Memory B cell (primary cell): Measurements from ENCODE around the gene TMEM259.

Experiments used
- ATAC-seq: fragments of 150-1000 bp; cut with Tn5 transposase; 2 replicates; pipeline ENCODE4 v1.10.0; 2021; ENCODE audit warnings: low read depth, mild to moderate bottlenecking, moderate library complexity
- DNase-seq, 2 donors: peaks; one replicate each; pipeline ENCODE4 v3.0.0; 2022; ENCODE audit warnings: low spot score in 2 of 2
- H3K27ac Mint-ChIP-seq: one replicate; pipeline ENCODE4 v1.8.0; 2022; ENCODE audit warnings: mild to moderate bottlenecking, moderate library complexity, mixed read lengths
- H3K27me3 Mint-ChIP-seq: one replicate; pipeline ENCODE4 v1.8.0; 2022; ENCODE audit warnings: mixed read lengths
- H3K36me3 Mint-ChIP-seq: one replicate; pipeline ENCODE4 v1.8.0; 2022; ENCODE audit warnings: mild to moderate bottlenecking, mixed read lengths
- H3K4me1 Mint-ChIP-seq: one replicate; pipeline ENCODE4 v1.8.0; 2022; ENCODE audit warnings: mixed read lengths
- H3K4me3 Mint-ChIP-seq: one replicate; pipeline ENCODE4 v1.8.0; 2022; ENCODE audit warnings: mild to moderate bottlenecking, moderate library complexity, mixed read lengths
- H3K9me3 Mint-ChIP-seq: one replicate; pipeline ENCODE4 v1.8.0; 2022; ENCODE audit warnings: mixed read lengths

The TMEM259 gene

DNA sequence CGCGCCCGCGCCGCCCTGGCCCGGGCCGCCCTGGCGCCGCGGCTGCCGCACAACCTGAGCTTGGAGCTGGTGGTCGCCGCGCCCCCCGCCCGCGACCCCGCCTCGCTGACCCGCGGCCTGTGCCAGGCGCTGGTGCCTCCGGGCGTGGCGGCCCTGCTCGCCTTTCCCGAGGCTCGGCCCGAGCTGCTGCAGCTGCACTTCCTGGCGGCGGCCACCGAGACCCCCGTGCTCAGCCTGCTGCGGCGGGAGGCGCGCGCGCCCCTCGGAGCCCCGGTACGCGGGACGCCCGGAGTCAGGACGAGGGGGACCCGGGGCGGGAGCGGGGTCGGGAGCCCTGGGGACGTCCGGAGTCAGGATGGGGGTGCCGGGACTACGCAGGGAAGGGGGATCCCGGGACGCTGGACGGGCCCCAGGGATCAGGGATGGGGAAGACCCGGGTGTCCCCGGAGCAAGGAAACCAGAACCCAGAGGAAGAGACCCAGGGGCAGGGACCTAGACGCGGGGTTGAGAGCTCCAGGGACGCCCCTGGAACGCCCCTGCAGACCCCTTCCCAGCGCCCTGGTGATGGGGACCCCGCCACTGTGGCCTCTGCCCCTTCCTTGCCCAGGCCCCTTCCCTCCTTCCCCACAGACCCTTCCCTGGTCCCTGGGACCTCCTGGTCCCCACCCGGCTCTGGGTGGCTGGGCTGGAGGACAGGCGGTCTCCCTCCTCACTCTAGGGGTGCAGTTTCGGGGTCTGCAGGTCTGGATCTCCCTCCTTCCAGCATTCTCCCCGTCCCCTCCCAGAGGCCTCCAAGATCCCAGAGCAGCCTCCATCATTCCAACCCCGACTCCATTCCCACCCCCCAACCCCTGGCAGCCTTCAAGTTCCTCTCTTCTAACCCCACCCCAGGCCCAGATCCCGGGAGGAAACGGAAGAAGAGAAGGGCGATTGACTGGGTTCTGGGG, 20.1 kb downstream of the TMEM259 start:
- Mint-ChIP-seq H3K9me3 (no peaks in the 10 kb centered on the region), H3K36me3 (no peaks in the 10 kb centered on the region), H3K27ac (peak overlapping the region; percentile 13), H3K4me3 (peak overlapping the region; percentile 71), H3K4me1 (peaks cover 16% of the 10 kb centered on the region), H3K27me3 (peaks cover 22% of the 10 kb centered on the region)
- DNase-seq (peak in 1 of 2 donors; percentile 54), ATAC-seq (no peak)

DNA sequence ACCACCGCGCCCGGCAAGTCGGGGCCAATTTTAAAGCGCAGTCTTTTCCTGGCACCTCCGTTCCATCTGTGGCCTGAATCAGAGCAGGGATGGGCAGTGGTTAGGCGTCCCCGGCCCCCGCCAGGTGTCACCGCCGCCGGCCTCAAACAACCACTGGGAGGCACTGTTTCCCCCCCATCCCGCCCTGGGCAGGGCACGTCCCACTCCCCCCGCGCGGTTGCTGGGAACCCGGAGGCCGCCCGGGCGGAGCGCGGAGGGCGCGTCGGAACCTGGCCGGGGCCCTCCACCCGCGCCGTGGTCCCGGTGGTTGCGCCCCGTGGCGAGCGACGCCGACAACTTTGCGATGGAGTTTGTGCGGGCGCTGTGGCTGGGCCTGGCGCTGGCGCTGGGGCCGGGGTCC, 20.8 kb downstream of the TMEM259 start, which contains the start of gene GRIN3B:
Gene GRIN3B, plus strand, starts transcription at position 325 of the 400 bp plus-strand sequence. Its CDS starts 19 bp downstream, at position 344.
- no peaks in the 10 kb centered on the region for H3K36me3 Mint-ChIP-seq
- peaks cover 16% of the 10 kb centered on the region for H3K4me1 Mint-ChIP-seq
- H3K4me3 Mint-ChIP-seq, result peak within 1 kb of the TSS; percentile 71
- H3K27me3 Mint-ChIP-seq, result peaks cover 22% of the 10 kb centered on the region
- peak; percentile 54 for ATAC-seq
- peak in 1 of 2 donors; percentile 49 for DNase-seq
- peak within 1 kb of the TSS; percentile 13 for H3K27ac Mint-ChIP-seq
- H3K9me3 Mint-ChIP-seq, result no peaks in the 10 kb centered on the region

DNA sequence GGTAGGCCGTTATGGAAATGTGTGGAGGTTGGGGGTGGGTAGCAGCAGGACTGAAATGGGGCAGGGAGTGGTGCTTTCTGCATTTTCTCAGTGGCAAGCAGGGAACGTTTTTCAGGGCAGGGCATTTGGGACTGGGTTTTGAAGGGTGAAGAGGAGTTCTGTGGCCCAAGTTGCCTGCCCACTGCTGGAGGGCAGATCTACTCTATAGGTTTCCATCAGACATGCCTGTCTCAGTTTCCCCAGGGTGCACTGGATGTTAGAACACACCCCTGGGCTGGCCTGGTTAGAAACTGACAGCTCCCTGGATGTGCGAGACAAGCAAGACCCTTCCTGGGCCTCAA, 21.6 kb downstream of the TMEM259 start:
- Mint-ChIP-seq H3K4me3 (peak overlapping the region; percentile 67), H3K27ac (no peak overlapping the region), H3K4me1 (peaks cover 16% of the 10 kb centered on the region), H3K36me3 (no peaks in the 10 kb centered on the region), H3K27me3 (peaks cover 22% of the 10 kb centered on the region), H3K9me3 (no peaks in the 10 kb centered on the region)
- DNase-seq, result no peak
- no peak for ATAC-seq

DNA sequence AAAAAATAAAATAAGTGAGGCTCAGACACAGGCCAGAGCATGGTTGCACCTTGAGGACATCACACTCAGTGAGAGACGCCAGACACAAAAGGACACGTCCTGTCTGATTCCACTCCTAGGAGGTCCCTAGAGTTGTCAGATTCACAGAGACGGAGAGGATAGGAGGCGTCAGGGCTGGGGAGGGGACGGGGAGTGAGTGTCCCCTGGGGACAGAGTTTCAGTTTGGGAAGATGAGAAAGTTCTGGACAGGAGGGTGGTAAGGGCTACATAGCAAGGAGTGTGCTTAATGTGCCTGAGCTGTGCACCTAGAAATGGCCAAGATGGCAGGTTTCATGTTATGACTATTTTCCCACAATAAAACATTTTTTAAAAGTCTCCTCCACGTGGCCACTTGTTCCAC, 22.9 kb downstream of the TMEM259 start:
- Mint-ChIP-seq H3K4me3 (no peak overlapping the region), H3K36me3 (no peaks in the 10 kb centered on the region), H3K27ac (no peak overlapping the region), H3K4me1 (peaks cover 13% of the 10 kb centered on the region), H3K27me3 (peaks cover 19% of the 10 kb centered on the region), H3K9me3 (no peaks in the 10 kb centered on the region)
- ATAC-seq, result no peak
- DNase-seq, result no peak

DNA sequence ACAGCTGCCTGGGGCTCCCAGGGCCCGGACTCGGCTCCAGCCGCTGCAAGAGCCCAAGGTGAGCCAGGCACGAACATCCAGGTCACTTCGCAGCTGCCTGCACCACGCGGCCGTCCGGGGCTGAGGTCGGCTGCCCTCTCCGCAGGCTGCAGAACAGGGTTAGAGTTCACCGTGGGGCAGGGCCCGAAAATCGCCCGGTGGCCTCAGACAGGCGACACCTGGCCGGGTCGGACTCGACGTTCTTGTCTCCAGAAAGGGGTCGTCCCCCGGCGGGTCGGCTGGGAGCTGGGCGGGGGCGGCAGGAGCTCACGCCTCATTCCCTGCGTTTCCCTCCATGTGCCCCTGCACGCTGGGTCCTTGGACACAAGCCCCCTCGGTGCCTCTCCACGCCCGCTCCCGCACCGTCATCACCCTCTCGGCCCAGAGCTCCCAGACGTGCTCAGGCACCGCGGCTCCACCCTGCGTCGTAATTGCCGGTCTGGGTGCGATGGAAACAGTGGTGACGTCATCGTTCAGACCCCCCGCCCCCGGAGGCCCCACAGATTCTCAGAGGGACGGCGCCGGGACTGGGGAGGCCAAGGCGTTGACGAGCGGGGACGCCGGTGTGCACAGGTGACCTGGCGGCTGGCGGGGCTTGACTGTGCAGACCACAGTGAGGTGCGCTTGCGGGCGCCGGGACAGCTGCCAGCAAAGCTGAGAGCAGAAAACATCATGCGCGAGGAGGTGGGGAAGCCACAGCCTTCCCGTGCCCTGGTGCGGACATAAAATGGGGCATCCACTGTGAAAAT, 24.7 kb downstream of the TMEM259 start:
- no peak overlapping the region for H3K4me3 Mint-ChIP-seq
- peak; percentile 65 for ATAC-seq
- H3K27me3 Mint-ChIP-seq, result peaks cover 13% of the 10 kb centered on the region
- DNase-seq, result peak; percentile 46 to 63
- no peaks in the 10 kb centered on the region for H3K9me3 Mint-ChIP-seq
- H3K36me3 Mint-ChIP-seq, result no peaks in the 10 kb centered on the region
- H3K4me1 Mint-ChIP-seq, result peaks cover 9% of the 10 kb centered on the region
- H3K27ac Mint-ChIP-seq, result peak overlapping the region; percentile 32

DNA sequence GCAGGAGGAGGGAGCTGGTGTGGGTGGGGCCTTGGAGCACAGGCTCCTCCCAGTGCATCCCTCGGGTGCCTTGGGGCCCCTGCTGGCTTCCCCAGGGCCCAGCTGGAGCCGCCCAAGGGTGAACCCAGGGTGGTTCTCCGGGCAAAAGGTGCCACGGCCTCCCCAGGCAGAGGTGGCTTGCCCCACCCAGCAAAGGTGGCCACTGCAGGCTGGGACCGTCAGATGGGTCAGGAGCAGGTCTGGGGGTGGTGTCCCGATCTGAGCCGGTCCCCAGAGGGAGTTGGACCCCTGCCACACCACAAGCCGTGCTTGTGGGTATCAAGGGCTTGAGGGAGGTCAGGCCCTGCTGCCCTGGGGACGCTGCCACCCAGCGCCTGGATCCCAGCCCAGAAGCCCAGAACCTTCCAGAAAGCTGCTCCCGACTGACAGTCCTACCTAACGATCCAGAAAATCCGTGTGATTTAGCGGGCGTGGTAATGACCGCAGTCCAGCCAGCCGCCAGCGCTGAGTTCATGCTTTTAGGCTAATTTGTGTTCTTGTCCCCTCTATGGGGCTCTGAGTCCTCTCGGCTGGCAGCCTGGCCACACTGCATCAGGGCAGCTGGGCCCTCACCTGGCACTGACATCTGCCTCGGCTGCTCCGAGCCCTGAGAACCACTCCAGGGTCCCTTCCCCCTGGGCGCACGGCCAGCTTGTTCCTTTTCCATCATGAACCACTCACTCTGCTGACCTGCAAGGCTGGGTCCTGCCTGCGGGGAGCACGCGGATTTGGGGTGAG, 25.7 kb downstream of the TMEM259 start:
- Mint-ChIP-seq H3K36me3 (no peaks in the 10 kb centered on the region), H3K4me3 (no peak overlapping the region), H3K27me3 (peaks cover 10% of the 10 kb centered on the region), H3K4me1 (peaks cover 6% of the 10 kb centered on the region), H3K27ac (no peak overlapping the region), H3K9me3 (no peaks in the 10 kb centered on the region)
- ATAC-seq, result no peak
- DNase-seq, result no peak

DNA sequence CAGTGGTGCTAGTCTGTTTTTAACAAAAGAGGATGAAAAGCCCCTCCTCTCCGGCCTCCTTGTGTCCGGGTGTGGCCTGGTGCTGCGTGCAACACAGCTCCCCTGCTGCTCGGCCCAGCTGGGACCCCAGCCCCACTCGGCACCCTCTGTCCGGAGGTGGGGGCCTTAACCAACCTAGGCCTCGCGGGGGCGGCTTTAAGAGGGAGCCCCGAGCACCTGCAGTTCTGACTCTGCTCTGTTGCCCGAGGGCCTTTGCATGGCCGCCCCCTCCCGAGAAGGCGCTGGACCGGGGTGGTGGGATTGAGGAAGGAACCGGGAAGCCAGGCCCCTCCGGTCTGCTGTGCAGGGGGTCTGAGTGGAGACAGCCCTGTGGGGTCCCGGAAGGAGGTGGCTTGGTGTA, 26.4 kb downstream of the TMEM259 start:
- DNase-seq, result no peak
- Mint-ChIP-seq H3K36me3 (no peaks in the 10 kb centered on the region), H3K9me3 (no peaks in the 10 kb centered on the region), H3K27ac (no peak overlapping the region), H3K4me1 (peaks cover 6% of the 10 kb centered on the region), H3K4me3 (no peak overlapping the region), H3K27me3 (peaks cover 10% of the 10 kb centered on the region)
- no peak for ATAC-seq

DNA sequence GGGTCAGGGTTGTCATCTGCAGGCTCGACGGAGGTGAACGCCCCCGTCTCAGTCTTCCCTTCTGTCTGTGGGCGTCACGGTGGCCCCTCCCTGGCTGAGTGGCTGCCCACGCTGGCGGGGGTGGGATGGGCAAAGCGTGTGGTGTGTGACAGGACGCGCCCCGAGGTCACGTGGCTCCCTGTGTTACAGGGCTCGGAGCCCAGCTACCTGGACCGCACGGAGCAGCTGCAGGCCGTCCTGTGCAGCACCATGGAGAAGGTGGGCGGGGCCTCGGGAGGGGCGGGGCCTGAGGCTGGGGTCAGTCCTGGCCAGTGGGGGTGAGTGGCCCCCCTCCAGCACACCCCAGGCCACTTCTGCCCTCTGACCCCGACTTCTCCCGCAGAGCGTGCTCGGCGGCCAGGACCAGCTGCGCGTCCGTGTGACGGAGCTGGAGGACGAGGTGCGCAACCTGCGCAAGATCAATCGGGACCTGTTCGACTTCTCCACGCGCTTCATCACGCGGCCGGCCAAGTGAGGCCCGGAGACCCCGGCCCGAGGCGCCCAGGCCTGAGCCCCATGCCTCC, 27.0 kb downstream of the TMEM259 start:
- H3K27ac Mint-ChIP-seq, result no peak overlapping the region
- no peak for DNase-seq
- H3K27me3 Mint-ChIP-seq, result peaks cover 5% of the 10 kb centered on the region
- H3K4me3 Mint-ChIP-seq, result no peak overlapping the region
- no peaks in the 10 kb centered on the region for H3K36me3 Mint-ChIP-seq
- H3K4me1 Mint-ChIP-seq, result peaks cover 6% of the 10 kb centered on the region
- ATAC-seq, result no peak
- H3K9me3 Mint-ChIP-seq, result no peaks in the 10 kb centered on the region

DNA sequence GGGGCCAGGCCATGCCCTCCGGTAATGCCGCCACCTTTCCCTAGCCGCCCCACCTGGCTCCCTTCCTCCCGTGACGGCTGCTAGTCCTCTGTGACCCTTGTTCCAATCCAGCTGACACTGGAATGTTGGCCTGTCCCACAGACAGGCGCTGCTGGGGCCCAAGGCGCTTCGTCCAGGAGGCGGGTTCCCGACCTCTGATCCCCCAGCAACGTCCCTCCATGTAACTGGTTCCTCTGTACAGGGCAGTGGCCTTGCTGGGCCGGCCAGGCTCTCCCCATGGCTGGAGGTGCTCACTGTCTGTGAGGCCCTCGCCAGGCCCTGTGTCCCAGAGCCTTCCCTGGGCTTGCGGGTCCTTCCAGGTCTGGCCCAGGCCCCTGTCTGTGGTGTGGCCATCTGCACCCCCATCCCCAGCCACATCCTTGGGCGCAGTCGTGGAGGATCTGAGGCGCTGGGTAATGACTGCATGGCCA, 27.5 kb downstream of the TMEM259 start:
- Mint-ChIP-seq H3K4me1 (peaks cover 6% of the 10 kb centered on the region), H3K36me3 (no peaks in the 10 kb centered on the region), H3K27me3 (peaks cover 2% of the 10 kb centered on the region), H3K9me3 (no peaks in the 10 kb centered on the region), H3K27ac (no peak overlapping the region), H3K4me3 (no peak overlapping the region)
- ATAC-seq (no peak), DNase-seq (no peak)

DNA sequence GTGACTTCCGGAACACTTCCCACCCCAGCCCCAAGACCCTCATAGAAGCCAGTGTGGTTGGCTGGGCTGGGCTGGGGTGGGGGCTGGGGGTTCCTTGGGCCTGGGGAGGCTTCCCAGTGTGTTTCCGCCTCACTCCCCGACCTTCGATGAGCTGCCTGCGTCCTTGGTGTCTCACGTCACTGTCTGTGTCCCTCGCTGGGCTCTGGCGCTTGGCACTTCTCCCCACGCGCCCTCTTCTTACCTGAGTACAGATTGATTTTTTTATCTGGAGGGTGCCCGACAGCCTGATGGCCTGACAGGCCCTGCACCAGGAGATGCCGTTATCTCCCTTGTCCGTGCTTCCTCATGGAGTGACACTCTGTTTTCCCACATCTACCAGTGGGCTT, 28.3 kb downstream of the TMEM259 start:
- no peak for ATAC-seq
- peaks cover 6% of the 10 kb centered on the region for H3K4me1 Mint-ChIP-seq
- DNase-seq, result no peak
- no peak overlapping the region for H3K27ac Mint-ChIP-seq
- H3K9me3 Mint-ChIP-seq, result no peaks in the 10 kb centered on the region
- no peaks in the 10 kb centered on the region for H3K36me3 Mint-ChIP-seq
- H3K4me3 Mint-ChIP-seq, result no peak overlapping the region
- peaks cover 2% of the 10 kb centered on the region for H3K27me3 Mint-ChIP-seq

DNA sequence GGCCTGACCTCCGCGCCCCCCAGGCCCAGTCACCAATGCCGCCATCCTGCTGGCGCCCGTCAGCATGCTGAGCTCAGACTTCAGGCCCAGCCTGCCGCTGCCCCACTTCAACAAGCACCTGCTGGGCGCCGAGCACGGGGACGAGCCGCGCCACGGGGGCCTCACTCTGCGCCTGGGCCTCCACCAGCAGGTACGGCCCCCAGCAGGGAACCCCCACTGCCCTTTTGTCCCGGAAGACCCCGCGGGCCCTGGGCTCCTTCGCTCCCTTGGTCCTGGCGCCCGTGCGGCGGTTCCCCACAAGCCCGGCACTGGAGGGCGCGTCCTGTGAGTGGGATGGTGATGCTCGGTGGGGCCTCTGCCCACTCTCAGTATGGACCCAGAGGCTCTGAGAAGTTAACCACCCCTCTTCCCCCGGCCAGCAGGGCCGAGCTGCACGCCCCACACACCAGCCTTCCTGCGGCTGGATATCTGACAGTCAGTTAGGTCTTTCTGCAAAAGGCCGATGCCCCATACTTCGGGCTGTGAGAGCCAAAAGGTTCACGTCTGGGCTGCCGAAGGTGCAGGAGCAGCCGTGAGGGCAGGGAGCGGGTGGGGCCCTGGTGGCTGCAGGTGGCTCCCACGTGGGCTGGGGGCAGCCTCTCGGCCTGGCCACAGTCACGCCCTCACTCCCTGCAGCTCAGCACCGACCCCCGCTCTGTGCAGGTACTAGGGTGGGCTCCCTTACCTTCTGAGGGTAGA, 28.8 kb downstream of the TMEM259 start:
- Mint-ChIP-seq H3K4me3 (no peak overlapping the region), H3K36me3 (no peaks in the 10 kb centered on the region), H3K9me3 (no peaks in the 10 kb centered on the region), H3K27me3 (peaks cover 2% of the 10 kb centered on the region), H3K4me1 (peaks cover 6% of the 10 kb centered on the region), H3K27ac (no peak overlapping the region)
- DNase-seq, result no peak
- no peak for ATAC-seq

DNA sequence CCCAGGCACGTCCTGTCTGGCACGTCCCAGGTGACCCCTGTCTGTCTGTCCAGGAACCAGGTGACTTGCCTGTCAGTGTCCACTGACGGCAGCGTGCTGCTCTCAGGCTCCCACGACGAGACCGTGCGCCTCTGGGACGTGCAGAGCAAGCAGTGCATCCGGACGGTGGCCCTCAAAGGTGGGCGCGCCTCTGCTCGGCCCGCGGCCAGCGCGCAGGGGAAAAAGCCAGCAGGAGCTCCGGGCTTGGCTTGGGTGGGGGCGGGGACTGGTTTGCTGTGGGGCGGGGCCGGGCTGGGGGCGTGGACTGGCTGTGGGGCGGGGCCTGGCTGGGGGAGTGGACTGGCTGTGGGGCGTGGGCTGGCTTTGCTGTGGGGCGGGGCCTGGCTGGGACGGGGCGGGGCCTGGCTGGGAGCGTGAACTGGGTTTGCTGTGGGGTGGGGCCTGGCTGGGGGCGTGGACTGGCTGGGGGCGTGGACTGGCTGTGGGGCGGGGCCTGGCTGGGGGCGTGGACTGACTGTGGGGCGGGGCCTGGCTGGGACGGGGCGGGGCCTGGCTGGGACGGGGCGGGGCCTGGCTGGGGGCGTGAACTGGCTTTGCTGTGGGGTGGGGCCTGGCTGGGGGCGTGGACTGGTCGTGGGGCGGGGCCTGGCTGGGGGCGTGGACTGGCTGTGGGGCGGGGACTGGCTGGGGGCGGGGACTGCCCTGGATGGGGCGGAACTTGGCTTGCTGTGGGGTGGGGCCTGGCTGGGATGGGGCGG, 29.6 kb downstream of the TMEM259 start:
- Mint-ChIP-seq H3K9me3 (no peaks in the 10 kb centered on the region), H3K27ac (no peak overlapping the region)

More for the DNA sequence above, 29.6 kb downstream of the TMEM259 start:
- ATAC-seq (peak; percentile 72), DNase-seq (no peak)
- Mint-ChIP-seq H3K27me3 (peaks cover 2% of the 10 kb centered on the region), H3K36me3 (peaks cover 5% of the 10 kb centered on the region), H3K4me1 (peaks cover 5% of the 10 kb centered on the region), H3K4me3 (no peak overlapping the region)
